ENCODE measurements around the gene CIBAR2. TPM values are rescaled to one million over a fixed set of nuclear protein-coding genes. Genes with fewer than 3 reads are reported as not detected.

CIBAR2 gene
- total RNA-seq, 1 donor from 2014 or later, result not detected

DNA sequence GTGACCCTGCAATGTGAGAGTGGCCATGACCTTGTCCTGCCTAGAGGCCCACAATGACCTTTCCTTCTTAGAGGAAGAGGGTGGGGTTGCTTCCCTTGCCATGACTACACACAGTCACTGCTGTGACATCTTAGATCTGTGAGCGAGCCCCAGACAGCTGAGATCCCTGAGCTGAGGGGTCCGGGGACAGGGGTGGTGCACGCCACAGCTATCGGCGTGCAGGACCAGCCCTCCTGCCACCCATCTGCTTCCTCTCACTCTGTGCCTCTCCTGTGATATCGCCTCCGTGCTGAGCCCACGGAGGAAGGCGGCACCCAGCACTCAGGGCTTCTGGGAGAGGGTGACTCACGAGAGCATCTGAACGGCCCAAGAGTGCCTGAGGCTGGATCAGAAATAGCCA, 49.4 kb downstream of the CIBAR2 start:
- TF ChIP-seq, protein P1, sequence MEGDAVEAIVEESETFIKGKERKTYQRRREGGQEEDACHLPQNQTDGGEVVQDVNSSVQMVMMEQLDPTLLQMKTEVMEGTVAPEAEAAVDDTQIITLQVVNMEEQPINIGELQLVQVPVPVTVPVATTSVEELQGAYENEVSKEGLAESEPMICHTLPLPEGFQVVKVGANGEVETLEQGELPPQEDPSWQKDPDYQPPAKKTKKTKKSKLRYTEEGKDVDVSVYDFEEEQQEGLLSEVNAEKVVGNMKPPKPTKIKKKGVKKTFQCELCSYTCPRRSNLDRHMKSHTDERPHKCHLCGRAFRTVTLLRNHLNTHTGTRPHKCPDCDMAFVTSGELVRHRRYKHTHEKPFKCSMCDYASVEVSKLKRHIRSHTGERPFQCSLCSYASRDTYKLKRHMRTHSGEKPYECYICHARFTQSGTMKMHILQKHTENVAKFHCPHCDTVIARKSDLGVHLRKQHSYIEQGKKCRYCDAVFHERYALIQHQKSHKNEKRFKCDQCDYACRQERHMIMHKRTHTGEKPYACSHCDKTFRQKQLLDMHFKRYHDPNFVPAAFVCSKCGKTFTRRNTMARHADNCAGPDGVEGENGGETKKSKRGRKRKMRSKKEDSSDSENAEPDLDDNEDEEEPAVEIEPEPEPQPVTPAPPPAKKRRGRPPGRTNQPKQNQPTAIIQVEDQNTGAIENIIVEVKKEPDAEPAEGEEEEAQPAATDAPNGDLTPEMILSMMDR (IDR thresholded peaks at IDR 0.05; ENCODE audit: partially characterized antibody, unreplicated experiment), result no peak
- H3K27ac Mint-ChIP-seq (ENCODE audit: unreplicated experiment), result peak overlapping the region; percentile 89
- H3K4me3 Mint-ChIP-seq (ENCODE audit: unreplicated experiment), result peak overlapping the region; percentile 67
- peaks cover 6% of the 10 kb centered on the region for H3K9me3 Mint-ChIP-seq (ENCODE audit: unreplicated experiment)
- H3K4me1 Mint-ChIP-seq (ENCODE audit: low read depth, unreplicated experiment), result peaks cover 46% of the 10 kb centered on the region
- peak; percentile 47 for DNase-seq
- peaks cover 4% of the 10 kb centered on the region for H3K27me3 Mint-ChIP-seq (ENCODE audit: unreplicated experiment)
- no peaks in the 10 kb centered on the region for H3K36me3 Mint-ChIP-seq (ENCODE audit: unreplicated experiment)

- DNase-seq, result no peak
- Mint-ChIP-seq H3K27me3 (ENCODE audit: unreplicated experiment) (peaks cover 4% of the 10 kb centered on the region), H3K36me3 (ENCODE audit: unreplicated experiment) (no peaks in the 10 kb centered on the region), H3K4me3 (ENCODE audit: unreplicated experiment) (peak overlapping the region; percentile 67), H3K4me1 (ENCODE audit: low read depth, unreplicated experiment) (peaks cover 51% of the 10 kb centered on the region), H3K27ac (ENCODE audit: unreplicated experiment) (peak overlapping the region; percentile 89), H3K9me3 (ENCODE audit: unreplicated experiment) (peaks cover 6% of the 10 kb centered on the region)
- TF ChIP-seq, protein P1 (IDR thresholded peaks at IDR 0.05; ENCODE audit: partially characterized antibody, unreplicated experiment), result no peak
These were observed 49.9 kb downstream of the CIBAR2 start for GRCh38 chr16:85062323-85062722.

- Mint-ChIP-seq H3K27ac (ENCODE audit: unreplicated experiment) (peak overlapping the region; percentile 56), H3K4me3 (ENCODE audit: unreplicated experiment) (no peak overlapping the region), H3K27me3 (ENCODE audit: unreplicated experiment) (peaks cover 4% of the 10 kb centered on the region), H3K36me3 (ENCODE audit: unreplicated experiment) (no peaks in the 10 kb centered on the region), H3K9me3 (ENCODE audit: unreplicated experiment) (peaks cover 6% of the 10 kb centered on the region), H3K4me1 (ENCODE audit: low read depth, unreplicated experiment) (peaks cover 55% of the 10 kb centered on the region)
- DNase-seq, result no peak
- TF ChIP-seq, protein P1 (IDR thresholded peaks at IDR 0.05; ENCODE audit: partially characterized antibody, unreplicated experiment), result no peak
These were observed 50.7 kb downstream of the CIBAR2 start for GRCh38 chr16:85061566-85061965.

- Mint-ChIP-seq H3K9me3 (ENCODE audit: unreplicated experiment) (peaks cover 2% of the 10 kb centered on the region), H3K4me3 (ENCODE audit: unreplicated experiment) (no peak overlapping the region), H3K4me1 (ENCODE audit: low read depth, unreplicated experiment) (peaks cover 58% of the 10 kb centered on the region), H3K36me3 (ENCODE audit: unreplicated experiment) (no peaks in the 10 kb centered on the region), H3K27ac (ENCODE audit: unreplicated experiment) (no peak overlapping the region), H3K27me3 (ENCODE audit: unreplicated experiment) (peaks cover 6% of the 10 kb centered on the region)
- DNase-seq, result no peak
- TF ChIP-seq, protein P1 (IDR thresholded peaks at IDR 0.05; ENCODE audit: partially characterized antibody, unreplicated experiment), result no peak
These were observed 53.4 kb downstream of the CIBAR2 start for GRCh38 chr16:85058909-85059308.

DNA sequence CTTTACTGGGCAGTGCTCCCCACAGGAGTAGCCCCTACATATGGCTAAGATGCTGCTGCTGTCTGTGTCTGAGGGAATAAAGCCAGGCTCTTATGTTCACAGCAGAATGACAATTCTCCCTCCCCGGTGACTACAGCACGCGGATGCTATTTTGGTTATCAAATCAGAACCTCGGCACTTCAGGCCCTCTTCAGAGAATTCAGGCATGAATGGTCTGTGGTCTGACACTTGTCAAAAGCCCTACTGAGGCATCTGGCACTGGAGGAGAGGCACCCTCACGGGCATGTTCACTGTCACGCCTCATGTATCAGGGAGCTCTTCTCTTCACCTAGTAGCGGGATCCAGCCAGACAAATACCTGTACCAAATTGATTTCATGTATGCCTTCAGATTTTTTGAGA, 54.3 kb downstream of the CIBAR2 start:
- TF ChIP-seq, protein P1 (IDR thresholded peaks at IDR 0.05; ENCODE audit: partially characterized antibody, unreplicated experiment), result no peak
- no peak for DNase-seq
- peaks cover 50% of the 10 kb centered on the region for H3K4me1 Mint-ChIP-seq (ENCODE audit: low read depth, unreplicated experiment)
- no peaks in the 10 kb centered on the region for H3K36me3 Mint-ChIP-seq (ENCODE audit: unreplicated experiment)
- peak overlapping the region; percentile 86 for H3K27ac Mint-ChIP-seq (ENCODE audit: unreplicated experiment)
- H3K4me3 Mint-ChIP-seq (ENCODE audit: unreplicated experiment), result peak overlapping the region; percentile 71
- H3K9me3 Mint-ChIP-seq (ENCODE audit: unreplicated experiment), result peaks cover 2% of the 10 kb centered on the region
- H3K27me3 Mint-ChIP-seq (ENCODE audit: unreplicated experiment), result peaks cover 6% of the 10 kb centered on the region
